Colonic mucosa (tissue), 4 donors: ENCODE data around the gene FGF14. TPM values are rescaled to one million over a fixed set of nuclear protein-coding genes. Genes with fewer than 3 reads are reported as not detected.

Experiments used
- DNase-seq: peaks from one replicate; pipeline ENCODE4 v3.0.0-alpha.2; 2020
- H3K27ac ChIP-seq: fragments of 200-600 bp; one replicate; pipeline ENCODE4 v1.8.0; 2021
- H3K27me3 ChIP-seq: fragments of 200-600 bp; one replicate; pipeline ENCODE4 v1.8.0; 2021
- H3K36me3 ChIP-seq: fragments of 200-600 bp; one replicate; pipeline ENCODE4 v1.8.0; 2021
- H3K4me1 ChIP-seq: fragments of 200-600 bp; one replicate; pipeline ENCODE4 v1.8.0; 2021; ENCODE audit warnings: mild to moderate bottlenecking
- H3K4me3 ChIP-seq: fragments of 200-600 bp; one replicate; pipeline ENCODE4 v1.8.0; 2021
- H3K9ac ChIP-seq, 2 donors: one replicate each; pipeline ENCODE4 v1.7.0; 2013; ENCODE audit warnings: control low read depth in 2 of 2, low read depth in 2 of 2, low read length in 2 of 2
- H3K9me3 ChIP-seq: fragments of 200-600 bp; one replicate; pipeline ENCODE4 v1.8.0; 2021
- intact Hi-C: fragments of 100-400 bp; cut with DNase I; formaldehyde crosslinking; loops from one replicate; pipeline ENCODE4 v1.14.1; 2022
- total RNA-seq, 2 donors: library from RNA; stranded (reverse); fragmentation: NEBNext Ultra II Directional in 1 of 2; extraction: Animal tissue kit (Norgen Biotek cat#: 25700) in 1 of 2; gene quantifications; one replicate each; pipeline ENCODE4 v1.2.1, GENCODE V29; 2021
- TF ChIP-seq, protein P1 (sequence below): fragments of 200-600 bp; IDR thresholded peaks from one replicate; pipeline ENCODE4 v1.8.0; 2022; ENCODE audit warnings: antibody characterized with exemption, mild to moderate bottlenecking
- donor health status: healthy.
- donor health status: DM: no; HTN: no; CAD: no.
- donor health status: DM: no; HTN: no; CAD: no.

FGF14 gene
- total RNA-seq, 2 donors from 2014 or later, result 0.62 to 0.85 TPM

GRCh38 chr13:102380012-102380411, 21.8 kb downstream of the FGF14 start:
- intact Hi-C loops, result no loop called here
- no peaks in the 10 kb centered on the region for H3K4me1 ChIP-seq
- no peak overlapping the region for H3K4me3 ChIP-seq
- no peak overlapping the region for H3K27ac ChIP-seq
- TF ChIP-seq, protein P1, sequence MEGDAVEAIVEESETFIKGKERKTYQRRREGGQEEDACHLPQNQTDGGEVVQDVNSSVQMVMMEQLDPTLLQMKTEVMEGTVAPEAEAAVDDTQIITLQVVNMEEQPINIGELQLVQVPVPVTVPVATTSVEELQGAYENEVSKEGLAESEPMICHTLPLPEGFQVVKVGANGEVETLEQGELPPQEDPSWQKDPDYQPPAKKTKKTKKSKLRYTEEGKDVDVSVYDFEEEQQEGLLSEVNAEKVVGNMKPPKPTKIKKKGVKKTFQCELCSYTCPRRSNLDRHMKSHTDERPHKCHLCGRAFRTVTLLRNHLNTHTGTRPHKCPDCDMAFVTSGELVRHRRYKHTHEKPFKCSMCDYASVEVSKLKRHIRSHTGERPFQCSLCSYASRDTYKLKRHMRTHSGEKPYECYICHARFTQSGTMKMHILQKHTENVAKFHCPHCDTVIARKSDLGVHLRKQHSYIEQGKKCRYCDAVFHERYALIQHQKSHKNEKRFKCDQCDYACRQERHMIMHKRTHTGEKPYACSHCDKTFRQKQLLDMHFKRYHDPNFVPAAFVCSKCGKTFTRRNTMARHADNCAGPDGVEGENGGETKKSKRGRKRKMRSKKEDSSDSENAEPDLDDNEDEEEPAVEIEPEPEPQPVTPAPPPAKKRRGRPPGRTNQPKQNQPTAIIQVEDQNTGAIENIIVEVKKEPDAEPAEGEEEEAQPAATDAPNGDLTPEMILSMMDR, result no peak
- H3K9me3 ChIP-seq, result no peaks in the 10 kb centered on the region
- H3K9ac ChIP-seq, result no peak overlapping the region
- no peak for DNase-seq
- H3K36me3 ChIP-seq, result no peaks in the 10 kb centered on the region
- no peaks in the 10 kb centered on the region for H3K27me3 ChIP-seq

- H3K4me3 ChIP-seq, result no peak overlapping the region
- H3K27ac ChIP-seq, result no peak overlapping the region
- H3K9ac ChIP-seq, result no peak overlapping the region
- no peaks in the 10 kb centered on the region for H3K9me3 ChIP-seq
- H3K4me1 ChIP-seq, result no peaks in the 10 kb centered on the region
- no peaks in the 10 kb centered on the region for H3K36me3 ChIP-seq
- H3K27me3 ChIP-seq, result no peaks in the 10 kb centered on the region
- TF ChIP-seq, protein P1, result no peak
- intact Hi-C loops, result no loop called here
- no peak for DNase-seq
These were observed 25.5 kb downstream of the FGF14 start for GRCh38 chr13:102376318-102376717.

DNA sequence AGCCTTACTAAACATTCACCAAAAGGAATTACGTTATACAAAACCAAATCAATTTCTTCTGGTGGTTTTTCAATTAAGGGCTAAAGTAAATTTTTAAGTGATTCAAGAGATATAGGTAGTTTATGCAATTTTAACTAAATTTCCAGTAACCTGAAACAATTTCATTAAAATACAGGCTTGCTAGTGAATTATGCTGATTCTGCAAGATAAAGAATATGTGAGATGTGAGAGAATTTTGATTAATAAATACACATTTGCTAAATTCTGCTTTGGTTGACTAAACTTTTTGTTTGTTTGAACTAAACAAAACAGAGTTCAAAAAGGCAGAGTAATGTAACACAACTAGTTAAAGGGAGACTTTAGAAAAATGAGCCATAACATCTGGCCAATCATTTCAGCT, 27.1 kb downstream of the FGF14 start:
- H3K9ac ChIP-seq, result no peak overlapping the region
- no peak overlapping the region for H3K27ac ChIP-seq
- H3K4me1 ChIP-seq, result no peaks in the 10 kb centered on the region
- H3K4me3 ChIP-seq, result no peak overlapping the region
- no peaks in the 10 kb centered on the region for H3K9me3 ChIP-seq
- intact Hi-C loops, result no loop called here
- H3K36me3 ChIP-seq, result no peaks in the 10 kb centered on the region
- DNase-seq, result no peak
- no peaks in the 10 kb centered on the region for H3K27me3 ChIP-seq
- TF ChIP-seq, protein P1, result no peak

- Histone ChIP-seq H3K27ac (no peak overlapping the region), H3K9ac (no peak overlapping the region), H3K4me1 (no peaks in the 10 kb centered on the region), H3K9me3 (no peaks in the 10 kb centered on the region), H3K4me3 (no peak overlapping the region), H3K36me3 (no peaks in the 10 kb centered on the region), H3K27me3 (no peaks in the 10 kb centered on the region)
- TF ChIP-seq, protein P1, result no peak
- DNase-seq, result no peak
- intact Hi-C loops, result no loop called here
These were observed 27.6 kb downstream of the FGF14 start for GRCh38 chr13:102374233-102374632.

DNA sequence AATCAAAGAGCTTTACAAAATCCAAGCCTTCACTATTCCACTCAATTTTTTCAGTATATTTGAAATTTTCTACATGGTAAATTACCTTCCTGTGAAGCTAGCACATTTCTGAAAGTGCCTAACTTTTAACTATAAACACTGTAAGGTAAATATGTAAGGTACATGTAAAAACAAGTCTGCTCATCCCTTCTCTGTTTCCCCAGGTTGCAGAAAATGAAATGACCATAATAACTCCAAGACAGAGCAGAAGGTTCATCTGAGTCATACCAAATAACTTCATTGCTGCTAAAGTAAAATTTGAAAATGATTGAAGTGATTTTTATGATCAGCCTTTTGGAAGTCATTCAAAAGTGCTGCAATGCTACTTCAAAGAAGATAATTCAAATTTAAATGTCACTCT, 28.6 kb downstream of the FGF14 start:
- H3K4me3 ChIP-seq, result no peak overlapping the region
- no peak overlapping the region for H3K27ac ChIP-seq
- no peaks in the 10 kb centered on the region for H3K27me3 ChIP-seq
- TF ChIP-seq, protein P1, result no peak
- no peaks in the 10 kb centered on the region for H3K9me3 ChIP-seq
- no peak for DNase-seq
- H3K36me3 ChIP-seq, result no peaks in the 10 kb centered on the region
- intact Hi-C loops, result no loop called here
- H3K9ac ChIP-seq, result no peak overlapping the region
- no peaks in the 10 kb centered on the region for H3K4me1 ChIP-seq

- intact Hi-C loops, result no loop called here
- no peaks in the 10 kb centered on the region for H3K36me3 ChIP-seq
- H3K9me3 ChIP-seq, result no peaks in the 10 kb centered on the region
- no peak overlapping the region for H3K4me3 ChIP-seq
- no peak overlapping the region for H3K9ac ChIP-seq
- DNase-seq, result no peak
- no peaks in the 10 kb centered on the region for H3K4me1 ChIP-seq
- no peak overlapping the region for H3K27ac ChIP-seq
- H3K27me3 ChIP-seq, result no peaks in the 10 kb centered on the region
- TF ChIP-seq, protein P1, result no peak
These were observed 32.5 kb downstream of the FGF14 start for GRCh38 chr13:102369302-102369701.
